H1 (cell line): Measurements from ENCODE around the gene UQCRQ. TPM values are rescaled to one million over a fixed set of nuclear protein-coding genes. Genes with fewer than 3 reads are reported as not detected.
"Not testable (repeated sequence)": the region's sequence is repeated elsewhere in the genome, so short reads cannot be mapped to it uniquely, and the experiment has no call there.

Source experiments
- CTCF ChIA-PET: fragments of 300-600 bp; sonication (Branson Sonifier 250); formaldehyde crosslinking; loops from one replicate; lab custom pipeline; 2021; ENCODE audit not compliant: partially characterized antibody; lab: Charles Lee
- POLR2A ChIA-PET: fragments of 300-600 bp; sonication (Branson Sonifier 250); formaldehyde crosslinking; loops from one replicate; lab custom pipeline; 2021; ENCODE audit warnings: inconsistent platforms; ENCODE audit not compliant: partially characterized antibody; lab: Charles Lee
- DNase-seq, 2 experiments: peaks; one replicate each; pipeline versions ENCODE4 v3.0.0 to v3.0.0-alpha.2; 2010 to 2022; ENCODE audit warnings: low spot score in 2 of 2, low read depth in 1 of 2, mixed read lengths in 1 of 2
- FAIRE-seq: peaks from 2 replicates; lab custom pipeline; 2011; peaks lifted over from hg19 to GRCh38; lab: Jason Lieb, UNC
- H2AFZ ChIP-seq: 2 replicates; pipeline ENCODE4 v1.8.1; 2012; ENCODE audit warnings: low read length, inconsistent platforms
- H2AK5ac ChIP-seq: 2 replicates; pipeline ENCODE4 v1.6.1; 2013; ENCODE audit warnings: low read depth, low read length
- H2BK120ac ChIP-seq: replicated peaks from 2 replicates; pipeline ENCODE3; 2013; ENCODE audit warnings: low read depth, low read length, inconsistent platforms
- H2BK12ac ChIP-seq: 2 replicates; pipeline ENCODE4 v1.6.1; 2013; ENCODE audit warnings: low read depth, low read length
- H2BK15ac ChIP-seq: 2 replicates; pipeline ENCODE4 v1.6.1; 2013; ENCODE audit warnings: low read length
- H2BK20ac ChIP-seq: 2 replicates; pipeline ENCODE4 v1.6.1; 2013; ENCODE audit warnings: low read length
- H2BK5ac ChIP-seq: 2 replicates; pipeline ENCODE4 v1.6.1; 2013; ENCODE audit warnings: low read depth, low read length
- H3K14ac ChIP-seq: 2 replicates; pipeline ENCODE4 v1.6.1; 2013; ENCODE audit warnings: inconsistent platforms; ENCODE audit not compliant: insufficient read length
- H3K18ac ChIP-seq: 2 replicates; pipeline ENCODE4 v1.6.1; 2013; ENCODE audit warnings: low read length; ENCODE audit errors: extremely low read depth
- H3K23ac ChIP-seq: 2 replicates; pipeline ENCODE4 v1.6.1; 2013; ENCODE audit warnings: inconsistent platforms; ENCODE audit not compliant: insufficient read length
- H3K23me2 ChIP-seq: 2 replicates; pipeline ENCODE4 v1.6.1; 2013; ENCODE audit warnings: low read depth, low read length
- H3K27ac ChIP-seq: 2 replicates; pipeline ENCODE4 v1.6.1; 2011; ENCODE audit warnings: low read depth, low read length, inconsistent platforms
- H3K27me3 ChIP-seq, 4 experiments: replicated peaks in 1 of 4; 1 replicate in 1 of 4; 2 replicates in 3 of 4; pipeline versions ENCODE4 v1.6.1 to v1.8.1; 2011 to 2013; ENCODE audit warnings: low read length in 3 of 4, mild to moderate bottlenecking in 3 of 4, inconsistent platforms in 2 of 4, mixed read lengths in 2 of 4, moderate library complexity in 1 of 4; ENCODE audit not compliant: control insufficient read depth in 3 of 4, insufficient read depth in 3 of 4; ENCODE audit errors: extremely low read depth in 1 of 4
- H3K36me3 ChIP-seq, 4 experiments: 2 replicates each; pipeline versions ENCODE4 v1.6.1 to v1.8.1; 2011 to 2013; ENCODE audit warnings: mild to moderate bottlenecking in 4 of 4, low read length in 3 of 4, moderate library complexity in 2 of 4, control low read depth in 1 of 4, inconsistent platforms in 1 of 4; ENCODE audit not compliant: insufficient read depth in 4 of 4, control insufficient read depth in 2 of 4
- H3K4ac ChIP-seq: replicated peaks from 2 replicates; pipeline ENCODE3; 2013; ENCODE audit warnings: low read length, low read depth, mixed read lengths, inconsistent platforms; ENCODE audit not compliant: insufficient read length
- H3K4me1 ChIP-seq, 4 experiments: replicated peaks in 1 of 4; 1 replicate in 1 of 4; 2 replicates in 3 of 4; pipeline versions ENCODE4 v1.6.1 to v1.8.1; 2011 to 2013; ENCODE audit warnings: low read length in 3 of 4, inconsistent platforms in 2 of 4, mixed read lengths in 1 of 4; ENCODE audit not compliant: insufficient read depth in 4 of 4, control insufficient read depth in 3 of 4
- H3K4me2 ChIP-seq, 2 experiments: 2 replicates each; pipeline versions ENCODE4 v1.6.1 to v1.8.1; 2011 to 2013; ENCODE audit warnings: low read depth in 2 of 2, low read length in 2 of 2, control low read depth in 1 of 2, inconsistent platforms in 1 of 2, mild to moderate bottlenecking in 1 of 2; ENCODE audit not compliant: insufficient read depth in 1 of 2
- H3K4me3 ChIP-seq, 4 experiments: fragments of 200-600, 300-600 bp in 1 of 4; sonication (generic), shearing (Covaris generic), sonication (Bioruptor Twin) in 1 of 4; 2 replicates each; pipeline versions ENCODE4 v1.5.1 to v1.8.1; 2011 to 2016; ENCODE audit warnings: low read length in 4 of 4, low read depth in 3 of 4, control low read depth in 2 of 4, inconsistent platforms in 2 of 4, mild to moderate bottlenecking in 2 of 4, mixed read lengths in 1 of 4, moderate library complexity in 1 of 4; ENCODE audit not compliant: insufficient read depth in 2 of 4; ENCODE audit errors: extremely low read depth in 1 of 4
- H3K56ac ChIP-seq: replicated peaks from 2 replicates; pipeline ENCODE3; 2013; ENCODE audit warnings: low read depth, mild to moderate bottlenecking, mixed read lengths, low read length, inconsistent platforms; ENCODE audit not compliant: insufficient read length
- H3K79me1 ChIP-seq: 2 replicates; pipeline ENCODE4 v1.6.1; 2013; ENCODE audit warnings: low read depth, low read length, control low read depth
- H3K79me2 ChIP-seq, 2 experiments: 2 replicates each; pipeline versions ENCODE4 v1.6.1 to v1.8.1; 2012 to 2013; ENCODE audit warnings: low read length in 2 of 2, mild to moderate bottlenecking in 2 of 2, inconsistent platforms in 1 of 2; ENCODE audit not compliant: insufficient read depth in 2 of 2, control insufficient read depth in 1 of 2
- H3K9ac ChIP-seq, 4 experiments: replicated peaks in 1 of 4; 1 replicate in 1 of 4; 2 replicates in 3 of 4; pipeline versions ENCODE4 v1.6.1 to v1.8.1; 2011 to 2013; ENCODE audit warnings: low read depth in 3 of 4, low read length in 3 of 4, control low read depth in 2 of 4, mild to moderate bottlenecking in 2 of 4, moderate library complexity in 2 of 4, inconsistent platforms in 1 of 4; ENCODE audit errors: extremely low read depth in 1 of 4
- H3K9me3 ChIP-seq, 2 experiments: 2 replicates each; pipeline versions ENCODE4 v1.6.1 to v1.8.1; 2012 to 2013; ENCODE audit warnings: mild to moderate bottlenecking in 2 of 2, moderate library complexity in 2 of 2, control low read depth in 1 of 2, inconsistent platforms in 1 of 2, low read depth in 1 of 2, low read length in 1 of 2, mixed read lengths in 1 of 2; ENCODE audit not compliant: insufficient read depth in 2 of 2
- H4K20me1 ChIP-seq, 2 experiments: replicated peaks in 1 of 2; 2 replicates each; pipeline versions ENCODE3 to v1.8.1; 2011 to 2013; ENCODE audit warnings: inconsistent platforms in 2 of 2, low read length in 2 of 2, mild to moderate bottlenecking in 1 of 2; ENCODE audit not compliant: insufficient read depth in 2 of 2, control insufficient read depth in 1 of 2
- H4K5ac ChIP-seq: 2 replicates; pipeline ENCODE4 v1.6.1; 2013; ENCODE audit warnings: low read length, low read depth, mixed read lengths, inconsistent platforms; ENCODE audit not compliant: insufficient read length
- H4K8ac ChIP-seq: 2 replicates; pipeline ENCODE4 v1.8.0; 2013; ENCODE audit warnings: mild to moderate bottlenecking, moderate library complexity, low read length, inconsistent platforms; ENCODE audit not compliant: insufficient read depth; ENCODE audit errors: extremely low read depth
- H4K91ac ChIP-seq: replicated peaks from 2 replicates; pipeline ENCODE3; 2013; ENCODE audit warnings: low read length, mixed read lengths, inconsistent platforms; ENCODE audit not compliant: insufficient read length
- CTBP2 ChIP-seq: IDR thresholded peaks from 2 replicates; pipeline ENCODE4 v1.7.0; 2011; ENCODE audit warnings: borderline replicate concordance, mild to moderate bottlenecking, moderate library complexity, mixed read lengths, low read length; ENCODE audit not compliant: insufficient read depth, insufficient read length
- EZH2 ChIP-seq: fragments of 200-600 bp; sonication (generic); IDR thresholded peaks from 2 replicates; pipeline ENCODE4 v1.7.1; 2012; ENCODE audit warnings: low read depth, mild to moderate bottlenecking, moderate library complexity, low read length, inconsistent platforms; ENCODE audit not compliant: severe bottlenecking
- HDAC6 ChIP-seq: IDR thresholded peaks from one replicate; pipeline ENCODE4 v1.7.1; 2012; ENCODE audit warnings: low read depth, mild to moderate bottlenecking, inconsistent platforms, low read length, moderate library complexity
- JUND ChIP-seq: IDR thresholded peaks from 2 replicates; pipeline ENCODE4 v1.6.1; 2011; ENCODE audit warnings: mild to moderate bottlenecking, improper control_type of control experiment, low read length
- KDM5A ChIP-seq: fragments of 200-600 bp; IDR thresholded peaks from 2 replicates; pipeline ENCODE4 v1.7.1; 2012; ENCODE audit warnings: mild to moderate bottlenecking, low read length, inconsistent platforms, mixed read lengths
- NRF1 ChIP-seq: IDR thresholded peaks from 2 replicates; pipeline ENCODE4 v1.6.1; 2011; ENCODE audit warnings: mild to moderate bottlenecking, low read depth, low read length, improper control_type of control experiment
- SIRT6 ChIP-seq: IDR thresholded peaks from one replicate; pipeline ENCODE4 v1.7.1; 2012; ENCODE audit warnings: low read length, inconsistent platforms
- ZNF274 ChIP-seq: IDR thresholded peaks from 2 replicates; pipeline ENCODE4 v1.7.0; 2012; ENCODE audit warnings: low read length, borderline replicate concordance; ENCODE audit errors: extremely low read depth
- WGBS, 2 experiments: shearing (Covaris generic) in 1 of 2; methylation state at CpG; one replicate each; pipeline versions ENCODE4 v1.1.6 to v1.1.7; 2013 to 2015; ENCODE audit warnings: low lambda C conversion rate in 2 of 2, mixed read lengths in 2 of 2, inconsistent platforms in 1 of 2, low coverage in 1 of 2, missing lambda C conversion rate in 1 of 2; ENCODE audit not compliant: insufficient replicate concordance in 2 of 2, insufficient coverage in 1 of 2, insufficient read length in 1 of 2; ENCODE audit errors: extremely low coverage in 1 of 2, missing lambda C conversion rate in 1 of 2; 5-methylcytosine and 5-hydroxymethylcytosine counted together
- polyA plus RNA-seq, 7 experiments: library from polyadenylated mRNA; depleted of rRNA in 3 of 7; stranded (reverse) in 5 of 7; unstranded in 2 of 7; fragments of >200 nt in 5 of 7; fragments of 200-250 nt in 2 of 7; gene quantifications; 1 replicate in 5 of 7; 2 replicates in 1 of 7; 4 replicates in 1 of 7; pipeline versions ENCODE4 v1.2.1 to v1.2.3, GENCODE V29; 2011 to 2013; ENCODE audit warnings: missing spikeins in 2 of 7, mixed read lengths in 2 of 7
- total RNA-seq: library from RNA; stranded (reverse); fragmentation: NEBNext Ultra II Directional; extraction: Animal tissue kit (Norgen Biotek cat#: 25700); gene quantifications from 2 replicates; pipeline ENCODE4 v1.2.1, GENCODE V29; 2021

Gene UQCRQ
- total and polyA plus RNA-seq, 2 of the 8 experiments (the other 6 are each of a cell fraction or from before 2014, with no cell fraction given), result 177 to 293 TPM

GRCh38 chr5:132854301-132854700, 12.1 kb upstream of the UQCRQ start (continued):
- TF ChIP-seq EZH2, result no peak
- no peak for TF ChIP-seq KDM5A
- TF ChIP-seq JUND, result no peak
- no peak for TF ChIP-seq CTBP2
- no peak for TF ChIP-seq HDAC6
- no peak for TF ChIP-seq NRF1
- no peak for TF ChIP-seq ZNF274
- TF ChIP-seq SIRT6, result no peak

GRCh38 chr5:132854992-132855391, 11.4 kb upstream of the UQCRQ start:
- H3K27ac ChIP-seq, DNase-seq, H2BK15ac ChIP-seq, H4K5ac ChIP-seq, H4K91ac ChIP-seq, H2BK5ac ChIP-seq, H2AK5ac ChIP-seq, FAIRE-seq, H3K79me1 ChIP-seq, H3K79me2 ChIP-seq, H4K20me1 ChIP-seq, H3K9me3 ChIP-seq, H3K9ac ChIP-seq, H3K27me3 ChIP-seq, H3K23me2 ChIP-seq, H3K56ac ChIP-seq, H3K4ac ChIP-seq, H2BK120ac ChIP-seq, H3K4me1 ChIP-seq, H4K8ac ChIP-seq, H3K14ac ChIP-seq, H3K18ac ChIP-seq, H3K4me2 ChIP-seq, H2BK12ac ChIP-seq, H3K36me3 ChIP-seq, H2BK20ac ChIP-seq, H3K23ac ChIP-seq, H3K4me3 ChIP-seq, H2AFZ ChIP-seq: not testable (repeated sequence)
- POLR2A ChIA-PET, result interaction anchor here (0.8 to 1.6 kb wide), 3 partner anchors 10 to 32 kb away, joined by 3 to 6 read pairs (median 4); partner anchors contain the start of gene UQCRQ
- CTCF ChIA-PET, result interaction anchor here (0.6 to 32.2 kb wide), 6 partner anchors 10 to 393 kb away, joined by 3 to 465 read pairs (median 4); partner anchors contain the start of genes GDF9, SHROOM1 and UQCRQ
- WGBS, 2 experiments, result 97% methylated on average over 5 of the region's 5 CpGs; no CpG with 5 or more reads in 1 of the 2 experiments
